Liver (tissue), 9 donors: ENCODE measurements around the gene PTK7. TPM values are rescaled to one million over a fixed set of nuclear protein-coding genes. Genes with fewer than 3 reads are reported as not detected.

Experiments used
- DNase-seq: peaks from one replicate; pipeline ENCODE4 v3.0.0-alpha.2; 2017; ENCODE audit warnings: low spot score
- H3K27ac ChIP-seq, 2 donors: one replicate each; pipeline ENCODE4 v1.7.0; 2013; ENCODE audit warnings: inconsistent platforms in 2 of 2, low read length in 2 of 2, control low read depth in 1 of 2, low read depth in 1 of 2, mild to moderate bottlenecking in 1 of 2
- H3K27me3 ChIP-seq, 4 donors: one replicate each; pipeline versions ENCODE4 v1.6.1 to v1.7.0; 2013; ENCODE audit warnings: low read length in 3 of 4, inconsistent platforms in 1 of 4, mild to moderate bottlenecking in 1 of 4, moderate library complexity in 1 of 4; ENCODE audit not compliant: control insufficient read depth in 4 of 4, insufficient read depth in 4 of 4
- H3K36me3 ChIP-seq, 4 donors: one replicate each; pipeline versions ENCODE4 v1.6.1 to v1.7.0; 2013; ENCODE audit warnings: low read length in 3 of 4, mild to moderate bottlenecking in 3 of 4, low read depth in 1 of 4, moderate library complexity in 1 of 4; ENCODE audit not compliant: control insufficient read depth in 4 of 4, insufficient read depth in 3 of 4
- H3K4me1 ChIP-seq, 4 donors: one replicate each; pipeline versions ENCODE4 v1.6.1 to v1.7.0; 2013; ENCODE audit warnings: low read length in 3 of 4, mild to moderate bottlenecking in 3 of 4, moderate library complexity in 1 of 4; ENCODE audit not compliant: control insufficient read depth in 4 of 4, insufficient read depth in 4 of 4
- H3K4me3 ChIP-seq, 3 donors: one replicate each; pipeline versions ENCODE4 v1.6.1 to v1.7.0; 2013; ENCODE audit warnings: low read length in 3 of 3, control low read depth in 1 of 3, low read depth in 1 of 3, mild to moderate bottlenecking in 1 of 3
- H3K9ac ChIP-seq, 2 donors: one replicate each; pipeline ENCODE4 v1.7.0; 2013; ENCODE audit warnings: low read length in 2 of 2, mild to moderate bottlenecking in 2 of 2, moderate library complexity in 2 of 2, control low read depth in 1 of 2, low read depth in 1 of 2
- H3K9me3 ChIP-seq, 4 donors: one replicate each; pipeline versions ENCODE4 v1.6.1 to v1.7.0; 2013; ENCODE audit warnings: low read length in 3 of 4; ENCODE audit not compliant: control insufficient read depth in 4 of 4
- EGR1 ChIP-seq, 2 donors: IDR thresholded peaks; 2 replicates each; pipeline ENCODE4 v1.6.1; 2016 to 2018; ENCODE audit warnings: antibody characterized with exemption in 2 of 2, low read depth in 2 of 2
- FOXA2 ChIP-seq: IDR thresholded peaks from 2 replicates; pipeline ENCODE4 v1.6.1; 2016; ENCODE audit warnings: antibody characterized with exemption
- GABPA ChIP-seq, 2 donors: IDR thresholded peaks in 1 of 2; conservative IDR thresholded peaks in 1 of 2; 2 replicates each; pipeline ENCODE4 v1.6.1; 2016; ENCODE audit warnings: antibody characterized with exemption in 2 of 2, mild to moderate bottlenecking in 1 of 2, moderate library complexity in 1 of 2
- HNF4A ChIP-seq, 2 donors: conservative IDR thresholded peaks; 2 replicates each; pipeline ENCODE4 v1.6.1; 2016; ENCODE audit warnings: antibody characterized with exemption in 2 of 2, mild to moderate bottlenecking in 2 of 2
- HNF4G ChIP-seq: IDR thresholded peaks from 2 replicates; pipeline ENCODE4 v1.6.1; 2016; ENCODE audit warnings: antibody characterized with exemption
- JUND ChIP-seq, 2 donors: IDR thresholded peaks; 2 replicates each; pipeline ENCODE4 v1.6.1; 2016; ENCODE audit warnings: antibody characterized with exemption in 2 of 2
- RAD21 ChIP-seq, 2 donors: IDR thresholded peaks; 2 replicates each; pipeline ENCODE4 v1.6.1; 2016; ENCODE audit warnings: antibody characterized with exemption in 2 of 2, mild to moderate bottlenecking in 2 of 2
- SP1 ChIP-seq: IDR thresholded peaks from 2 replicates; pipeline ENCODE4 v1.6.1; 2018; ENCODE audit warnings: antibody characterized with exemption, mild to moderate bottlenecking
- TAF1 ChIP-seq: conservative IDR thresholded peaks from 2 replicates; pipeline ENCODE4 v1.6.1; 2016; ENCODE audit warnings: antibody characterized with exemption, mild to moderate bottlenecking
- YY1 ChIP-seq: IDR thresholded peaks from 2 replicates; pipeline ENCODE4 v1.6.1; 2016; ENCODE audit warnings: antibody characterized with exemption, mild to moderate bottlenecking
- WGBS: extraction: QIAGEN DNeasy Blood & Tissue Kit; methylation state at CpG from one replicate; pipeline ENCODE4 v1.1.7; 2013; 5-methylcytosine and 5-hydroxymethylcytosine counted together
- polyA plus RNA-seq, 2 donors: library from polyadenylated mRNA; stranded (reverse) in 1 of 2; unstranded in 1 of 2; fragments of 200-250 nt in 1 of 2; fragments of >200 nt in 1 of 2; fragmentation: Nextera tagmentation in 1 of 2; extraction: Ambion mirVana in 1 of 2; gene quantifications; one replicate each; pipeline versions ENCODE4 v1.2.1 to v1.2.3, GENCODE V29; 2013 to 2015
- total RNA-seq, 2 donors: library from RNA; depleted of rRNA; stranded (reverse); fragments of >200 nt; gene quantifications; one replicate each; pipeline ENCODE4 v1.2.3, GENCODE V29; 2014
- TF ChIP-seq, protein P1 (sequence below): IDR thresholded peaks from 2 replicates; pipeline ENCODE4 v1.6.1; 2016; ENCODE audit warnings: antibody characterized with exemption
- TF ChIP-seq, protein P2 (sequence below): fragments of 150-350 bp; IDR thresholded peaks from 2 replicates; pipeline ENCODE4 v1.5.1; 2017; ENCODE audit warnings: improper control_type of control experiment, low read depth, low read length; ENCODE audit not compliant: missing input control
- TF ChIP-seq, protein P3 (sequence below): IDR thresholded peaks from 2 replicates; pipeline ENCODE4 v1.6.1; 2016; ENCODE audit warnings: antibody characterized with exemption
- TF ChIP-seq, protein P4 (sequence below): IDR thresholded peaks from 2 replicates; pipeline ENCODE4 v1.6.1; 2016; ENCODE audit warnings: antibody characterized with exemption, mild to moderate bottlenecking
- TF ChIP-seq, protein P5 (sequence below): IDR thresholded peaks from 2 replicates; pipeline ENCODE4 v1.6.1; 2016; ENCODE audit warnings: antibody characterized with exemption
- donor health status: healthy.
- donor health status: healthy.
- donor health status: healthy.
- donor health status: healthy.
- donor health status: healthy.

PTK7 gene
- total and polyA plus RNA-seq, 4 donors = 0.67 to 10.5 (median 1.3) TPM

DNA sequence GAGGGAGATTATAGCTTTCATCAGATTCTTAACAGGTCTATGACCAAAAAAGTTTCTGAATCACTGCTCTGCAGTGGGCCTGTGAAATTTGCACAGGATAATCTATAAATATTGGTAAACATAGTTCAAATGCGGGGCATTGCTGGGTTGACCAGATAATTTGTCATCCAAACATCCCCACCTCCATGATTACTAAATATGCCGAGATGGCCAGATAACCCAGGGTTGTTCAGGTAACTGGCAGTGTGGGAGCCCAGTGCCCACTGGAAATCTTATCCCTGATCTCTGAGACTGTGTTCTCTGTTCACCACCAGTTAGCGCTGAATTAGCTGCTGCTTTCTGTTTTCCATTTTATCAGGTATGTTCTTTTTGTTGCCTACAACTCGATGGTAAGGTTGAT is 21.4 kb downstream of the PTK7 start:
- no peak overlapping the region for H3K9ac ChIP-seq
- 85% methylated on average over 4 of the region's 4 CpGs for WGBS
- TF ChIP-seq YY1 = no peak

DNA sequence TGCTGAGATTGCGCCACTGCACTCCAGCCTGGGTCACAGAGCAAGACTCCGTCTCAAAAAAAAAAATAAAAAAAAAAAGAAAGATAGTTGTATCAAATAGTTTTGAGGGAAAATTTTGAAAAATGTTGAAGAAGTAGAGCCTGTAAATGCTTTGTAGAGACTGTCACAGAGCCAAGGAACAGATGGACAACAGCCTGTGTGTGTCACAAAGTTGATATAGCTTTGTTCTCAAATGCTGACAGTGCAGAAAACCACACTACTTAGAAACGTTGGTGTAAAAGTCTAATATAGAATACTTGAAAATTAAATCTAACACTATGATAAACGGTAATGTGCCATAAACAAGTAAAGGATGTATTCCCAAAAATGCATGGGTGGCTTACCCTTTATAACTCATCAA is 25.4 kb downstream of the PTK7 start:
- no peak overlapping the region for H3K9ac ChIP-seq
- no peaks in the 10 kb centered on the region for H3K36me3 ChIP-seq
- no peak for DNase-seq
- no peaks in the 10 kb centered on the region for H3K9me3 ChIP-seq
- H3K27ac ChIP-seq = no peak overlapping the region
- 74% methylated on average over 4 of the region's 4 CpGs for WGBS
- TF ChIP-seq, protein P1, sequence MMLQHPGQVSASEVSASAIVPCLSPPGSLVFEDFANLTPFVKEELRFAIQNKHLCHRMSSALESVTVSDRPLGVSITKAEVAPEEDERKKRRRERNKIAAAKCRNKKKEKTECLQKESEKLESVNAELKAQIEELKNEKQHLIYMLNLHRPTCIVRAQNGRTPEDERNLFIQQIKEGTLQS = no peak
- TF ChIP-seq EGR1 (IDR thresholded peaks at IDR 0.05; ENCODE audit: low read depth in 2 of 2) (no peak), GABPA (IDR thresholded peaks at IDR 0.05 in 1 of 2, conservative IDR thresholded peaks at IDR 0.05 in 1 of 2) (no peak), JUND (IDR thresholded peaks at IDR 0.05) (no peak)
- TF ChIP-seq, protein P2, sequence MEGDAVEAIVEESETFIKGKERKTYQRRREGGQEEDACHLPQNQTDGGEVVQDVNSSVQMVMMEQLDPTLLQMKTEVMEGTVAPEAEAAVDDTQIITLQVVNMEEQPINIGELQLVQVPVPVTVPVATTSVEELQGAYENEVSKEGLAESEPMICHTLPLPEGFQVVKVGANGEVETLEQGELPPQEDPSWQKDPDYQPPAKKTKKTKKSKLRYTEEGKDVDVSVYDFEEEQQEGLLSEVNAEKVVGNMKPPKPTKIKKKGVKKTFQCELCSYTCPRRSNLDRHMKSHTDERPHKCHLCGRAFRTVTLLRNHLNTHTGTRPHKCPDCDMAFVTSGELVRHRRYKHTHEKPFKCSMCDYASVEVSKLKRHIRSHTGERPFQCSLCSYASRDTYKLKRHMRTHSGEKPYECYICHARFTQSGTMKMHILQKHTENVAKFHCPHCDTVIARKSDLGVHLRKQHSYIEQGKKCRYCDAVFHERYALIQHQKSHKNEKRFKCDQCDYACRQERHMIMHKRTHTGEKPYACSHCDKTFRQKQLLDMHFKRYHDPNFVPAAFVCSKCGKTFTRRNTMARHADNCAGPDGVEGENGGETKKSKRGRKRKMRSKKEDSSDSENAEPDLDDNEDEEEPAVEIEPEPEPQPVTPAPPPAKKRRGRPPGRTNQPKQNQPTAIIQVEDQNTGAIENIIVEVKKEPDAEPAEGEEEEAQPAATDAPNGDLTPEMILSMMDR = no peak
- no peak overlapping the region for H3K4me3 ChIP-seq
- no peaks in the 10 kb centered on the region for H3K4me1 ChIP-seq
- H3K27me3 ChIP-seq = no peaks in the 10 kb centered on the region

More for the DNA sequence above, 21.4 kb downstream of the PTK7 start:
- Histone ChIP-seq H3K27me3 (no peaks in the 10 kb centered on the region), H3K36me3 (no peaks in the 10 kb centered on the region), H3K27ac (no peak overlapping the region), H3K4me1 (peaks cover 0 to 7% (median 3%) of the 10 kb centered on the region in 4 donors), H3K9me3 (no peaks in the 10 kb centered on the region), H3K4me3 (no peak overlapping the region)
- DNase-seq = no peak

DNA sequence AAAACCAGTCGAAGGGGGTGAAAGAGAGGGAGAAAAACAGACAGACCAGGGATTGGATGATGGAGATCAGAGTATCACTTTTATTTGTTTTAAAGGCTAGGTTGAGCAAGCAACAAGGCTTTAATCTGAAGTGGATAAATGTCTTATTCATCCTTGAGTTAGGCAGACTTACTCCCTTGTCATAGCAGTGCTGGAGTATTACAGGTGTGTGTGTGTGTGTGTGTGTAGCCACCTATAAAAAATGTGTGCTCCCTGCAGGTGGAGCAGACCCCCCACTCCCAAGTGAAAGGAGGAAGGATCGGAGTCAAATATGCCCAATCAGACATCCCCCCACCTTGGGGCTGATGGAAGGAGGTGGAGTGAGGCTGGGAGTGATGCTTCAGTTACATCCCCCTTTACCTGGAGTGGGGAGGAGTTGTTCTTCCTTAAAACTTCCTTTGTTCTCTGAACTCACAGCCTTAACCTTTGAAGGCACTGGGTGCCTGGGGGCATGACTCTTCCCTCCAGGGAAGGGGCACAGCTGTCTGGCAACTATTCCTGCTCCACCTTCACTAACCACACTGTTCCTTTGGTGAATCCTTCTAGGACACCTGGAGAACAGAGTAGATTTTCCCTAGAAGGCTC is 27.3 kb downstream of the PTK7 start:
- Histone ChIP-seq H3K9ac (no peak overlapping the region), H3K27ac (no peak overlapping the region), H3K27me3 (no peaks in the 10 kb centered on the region), H3K9me3 (no peaks in the 10 kb centered on the region), H3K36me3 (no peaks in the 10 kb centered on the region), H3K4me3 (no peak overlapping the region), H3K4me1 (no peaks in the 10 kb centered on the region)
- TF ChIP-seq, protein P3, sequence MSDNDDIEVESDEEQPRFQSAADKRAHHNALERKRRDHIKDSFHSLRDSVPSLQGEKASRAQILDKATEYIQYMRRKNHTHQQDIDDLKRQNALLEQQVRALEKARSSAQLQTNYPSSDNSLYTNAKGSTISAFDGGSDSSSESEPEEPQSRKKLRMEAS = no peak
- TF ChIP-seq JUND (IDR thresholded peaks at IDR 0.05) (no peak), GABPA (IDR thresholded peaks at IDR 0.05 in 1 of 2, conservative IDR thresholded peaks at IDR 0.05 in 1 of 2) (no peak), YY1 (no peak), SP1 (no peak), RAD21 (IDR thresholded peaks at IDR 0.05) (no peak), FOXA2 (no peak), TAF1 (no peak), HNF4G (no peak), HNF4A (conservative IDR thresholded peaks at IDR 0.05) (no peak)
- TF ChIP-seq, protein P1 = no peak
- TF ChIP-seq, protein P2 = no peak
- TF ChIP-seq, protein P4, sequence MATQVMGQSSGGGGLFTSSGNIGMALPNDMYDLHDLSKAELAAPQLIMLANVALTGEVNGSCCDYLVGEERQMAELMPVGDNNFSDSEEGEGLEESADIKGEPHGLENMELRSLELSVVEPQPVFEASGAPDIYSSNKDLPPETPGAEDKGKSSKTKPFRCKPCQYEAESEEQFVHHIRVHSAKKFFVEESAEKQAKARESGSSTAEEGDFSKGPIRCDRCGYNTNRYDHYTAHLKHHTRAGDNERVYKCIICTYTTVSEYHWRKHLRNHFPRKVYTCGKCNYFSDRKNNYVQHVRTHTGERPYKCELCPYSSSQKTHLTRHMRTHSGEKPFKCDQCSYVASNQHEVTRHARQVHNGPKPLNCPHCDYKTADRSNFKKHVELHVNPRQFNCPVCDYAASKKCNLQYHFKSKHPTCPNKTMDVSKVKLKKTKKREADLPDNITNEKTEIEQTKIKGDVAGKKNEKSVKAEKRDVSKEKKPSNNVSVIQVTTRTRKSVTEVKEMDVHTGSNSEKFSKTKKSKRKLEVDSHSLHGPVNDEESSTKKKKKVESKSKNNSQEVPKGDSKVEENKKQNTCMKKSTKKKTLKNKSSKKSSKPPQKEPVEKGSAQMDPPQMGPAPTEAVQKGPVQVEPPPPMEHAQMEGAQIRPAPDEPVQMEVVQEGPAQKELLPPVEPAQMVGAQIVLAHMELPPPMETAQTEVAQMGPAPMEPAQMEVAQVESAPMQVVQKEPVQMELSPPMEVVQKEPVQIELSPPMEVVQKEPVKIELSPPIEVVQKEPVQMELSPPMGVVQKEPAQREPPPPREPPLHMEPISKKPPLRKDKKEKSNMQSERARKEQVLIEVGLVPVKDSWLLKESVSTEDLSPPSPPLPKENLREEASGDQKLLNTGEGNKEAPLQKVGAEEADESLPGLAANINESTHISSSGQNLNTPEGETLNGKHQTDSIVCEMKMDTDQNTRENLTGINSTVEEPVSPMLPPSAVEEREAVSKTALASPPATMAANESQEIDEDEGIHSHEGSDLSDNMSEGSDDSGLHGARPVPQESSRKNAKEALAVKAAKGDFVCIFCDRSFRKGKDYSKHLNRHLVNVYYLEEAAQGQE = no peak
- TF ChIP-seq, protein P5, sequence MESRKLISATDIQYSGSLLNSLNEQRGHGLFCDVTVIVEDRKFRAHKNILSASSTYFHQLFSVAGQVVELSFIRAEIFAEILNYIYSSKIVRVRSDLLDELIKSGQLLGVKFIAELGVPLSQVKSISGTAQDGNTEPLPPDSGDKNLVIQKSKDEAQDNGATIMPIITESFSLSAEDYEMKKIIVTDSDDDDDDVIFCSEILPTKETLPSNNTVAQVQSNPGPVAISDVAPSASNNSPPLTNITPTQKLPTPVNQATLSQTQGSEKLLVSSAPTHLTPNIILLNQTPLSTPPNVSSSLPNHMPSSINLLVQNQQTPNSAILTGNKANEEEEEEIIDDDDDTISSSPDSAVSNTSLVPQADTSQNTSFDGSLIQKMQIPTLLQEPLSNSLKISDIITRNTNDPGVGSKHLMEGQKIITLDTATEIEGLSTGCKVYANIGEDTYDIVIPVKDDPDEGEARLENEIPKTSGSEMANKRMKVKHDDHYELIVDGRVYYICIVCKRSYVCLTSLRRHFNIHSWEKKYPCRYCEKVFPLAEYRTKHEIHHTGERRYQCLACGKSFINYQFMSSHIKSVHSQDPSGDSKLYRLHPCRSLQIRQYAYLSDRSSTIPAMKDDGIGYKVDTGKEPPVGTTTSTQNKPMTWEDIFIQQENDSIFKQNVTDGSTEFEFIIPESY = no peak
- WGBS = 76% methylated on average over 2 of the region's 2 CpGs
- DNase-seq = no peak
